ENCODE results near the gene CDC14B. TPM values are rescaled to one million over a fixed set of nuclear protein-coding genes. Genes with fewer than 3 reads are reported as not detected.

CDC14B gene
- total RNA-seq, 1 donor from 2014 or later, result 38.1 TPM

DNA sequence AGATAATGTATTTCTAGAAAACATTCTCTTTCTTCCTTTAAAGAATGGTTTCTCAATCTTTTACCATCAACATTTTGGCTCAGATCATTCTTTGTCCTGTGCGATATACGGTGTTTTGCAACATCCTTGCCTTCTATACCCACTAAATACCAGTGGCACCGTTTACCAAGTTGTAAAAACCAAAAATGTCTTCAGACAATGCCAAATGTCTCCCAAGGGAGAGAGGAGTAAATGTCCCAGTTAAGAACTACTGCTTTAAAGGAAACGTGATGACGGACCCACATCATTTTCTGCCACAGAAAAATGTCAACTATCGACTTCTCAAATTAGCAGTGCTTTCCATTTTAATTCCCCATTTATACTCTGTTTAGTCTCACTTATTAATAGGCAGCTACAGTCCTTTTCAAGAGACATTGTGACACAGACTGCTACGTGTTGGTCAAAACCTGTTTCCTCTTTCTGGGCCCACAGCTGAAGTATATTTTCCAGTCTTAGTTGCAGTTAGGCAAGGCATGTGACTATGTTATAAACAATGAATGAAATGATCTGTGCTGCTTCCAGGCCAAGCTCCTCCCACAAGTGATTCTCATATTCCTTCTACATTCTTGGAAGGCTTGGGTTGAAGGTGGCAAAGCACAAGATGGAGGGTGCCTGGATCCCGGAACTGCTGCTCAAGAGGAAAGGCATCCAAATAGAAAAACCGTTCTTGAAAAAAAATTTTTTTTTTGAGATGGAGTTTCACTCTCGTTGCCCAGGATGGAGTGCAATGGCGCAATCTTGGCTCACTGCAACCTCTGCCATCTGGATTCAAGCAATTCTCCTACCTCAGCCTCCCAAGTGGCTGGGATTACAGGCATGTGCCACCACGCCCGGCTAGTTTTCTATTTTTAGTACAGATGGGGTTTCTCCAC, 26.7 kb upstream of the CDC14B start:
- no peak overlapping the region for H3K9ac ChIP-seq
- TF ChIP-seq EZH2 (IDR thresholded peaks at IDR 0.05) (no peak), EZH2phosphoT487 (IDR thresholded peaks at IDR 0.05) (no peak)
- TF ChIP-seq, protein P1, sequence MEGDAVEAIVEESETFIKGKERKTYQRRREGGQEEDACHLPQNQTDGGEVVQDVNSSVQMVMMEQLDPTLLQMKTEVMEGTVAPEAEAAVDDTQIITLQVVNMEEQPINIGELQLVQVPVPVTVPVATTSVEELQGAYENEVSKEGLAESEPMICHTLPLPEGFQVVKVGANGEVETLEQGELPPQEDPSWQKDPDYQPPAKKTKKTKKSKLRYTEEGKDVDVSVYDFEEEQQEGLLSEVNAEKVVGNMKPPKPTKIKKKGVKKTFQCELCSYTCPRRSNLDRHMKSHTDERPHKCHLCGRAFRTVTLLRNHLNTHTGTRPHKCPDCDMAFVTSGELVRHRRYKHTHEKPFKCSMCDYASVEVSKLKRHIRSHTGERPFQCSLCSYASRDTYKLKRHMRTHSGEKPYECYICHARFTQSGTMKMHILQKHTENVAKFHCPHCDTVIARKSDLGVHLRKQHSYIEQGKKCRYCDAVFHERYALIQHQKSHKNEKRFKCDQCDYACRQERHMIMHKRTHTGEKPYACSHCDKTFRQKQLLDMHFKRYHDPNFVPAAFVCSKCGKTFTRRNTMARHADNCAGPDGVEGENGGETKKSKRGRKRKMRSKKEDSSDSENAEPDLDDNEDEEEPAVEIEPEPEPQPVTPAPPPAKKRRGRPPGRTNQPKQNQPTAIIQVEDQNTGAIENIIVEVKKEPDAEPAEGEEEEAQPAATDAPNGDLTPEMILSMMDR (IDR thresholded peaks at IDR 0.05), result no peak
- no peaks in the 10 kb centered on the region for H3K4me1 Mint-ChIP-seq
- H3K27me3 ChIP-seq, result no peaks in the 10 kb centered on the region
- no peak for DNase-seq (ENCODE audit: low spot score)
- H3K27ac Mint-ChIP-seq, result no peak overlapping the region
- no peaks in the 10 kb centered on the region for H4K20me1 ChIP-seq (ENCODE audit: low read depth)
- no peaks in the 10 kb centered on the region for H3K9me3 Mint-ChIP-seq
- H3K79me2 ChIP-seq (ENCODE audit: low read depth), result no peaks in the 10 kb centered on the region
- peaks cover 14% of the 10 kb centered on the region for H3K36me3 Mint-ChIP-seq
- H3K36me3 ChIP-seq, result no peaks in the 10 kb centered on the region
- H3F3A ChIP-seq (ENCODE audit: low read depth), result no peaks in the 10 kb centered on the region
- H3K4me3 ChIP-seq, result no peak overlapping the region
- no peak overlapping the region for H3K4me3 Mint-ChIP-seq
- no peaks in the 10 kb centered on the region for H3K27me3 Mint-ChIP-seq (ENCODE audit: insufficient read depth, low read depth)
- no peaks in the 10 kb centered on the region for H3K9me3 ChIP-seq (ENCODE audit: low read depth)
- H2AFZ ChIP-seq (replicated peaks), result no peak overlapping the region
- no peak overlapping the region for H3K4me2 ChIP-seq
- H3K27ac ChIP-seq, result no peak overlapping the region
- no peaks in the 10 kb centered on the region for H3K4me1 ChIP-seq

DNA sequence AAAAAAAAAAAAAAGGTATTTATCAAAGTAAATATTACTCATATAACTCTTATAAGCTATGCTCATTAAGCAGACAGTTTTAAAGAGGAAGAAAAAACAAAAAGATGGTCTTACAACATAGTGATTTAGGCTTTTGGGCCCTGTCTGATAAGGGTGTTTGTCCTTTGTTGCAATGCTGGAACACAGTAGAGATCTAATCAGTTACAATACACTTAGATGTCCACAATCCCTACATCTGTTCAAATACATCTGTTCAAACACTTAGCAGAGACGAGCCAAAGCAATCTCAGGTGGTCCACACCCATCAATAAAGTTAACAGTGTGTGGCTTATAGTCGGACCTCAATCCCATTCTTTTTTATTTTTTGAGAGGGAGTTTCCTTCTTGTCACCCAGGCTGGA, 24.5 kb upstream of the CDC14B start:
- Histone ChIP-seq H3K9me3 (ENCODE audit: low read depth) (no peaks in the 10 kb centered on the region), H3F3A (ENCODE audit: low read depth) (no peaks in the 10 kb centered on the region), H3K27ac (no peak overlapping the region), H3K79me2 (ENCODE audit: low read depth) (no peaks in the 10 kb centered on the region), H3K4me2 (no peak overlapping the region), H3K9ac (no peak overlapping the region), H3K4me1 (no peaks in the 10 kb centered on the region), H3K36me3 (no peaks in the 10 kb centered on the region), H4K20me1 (ENCODE audit: low read depth) (no peaks in the 10 kb centered on the region), H3K4me3 (no peak overlapping the region), H3K27me3 (no peaks in the 10 kb centered on the region), H2AFZ (replicated peaks) (no peak overlapping the region)
- Mint-ChIP-seq H3K4me3 (no peak overlapping the region), H3K27me3 (ENCODE audit: insufficient read depth, low read depth) (peaks cover 2% of the 10 kb centered on the region), H3K9me3 (no peaks in the 10 kb centered on the region), H3K36me3 (peaks cover 11% of the 10 kb centered on the region), H3K4me1 (no peaks in the 10 kb centered on the region), H3K27ac (no peak overlapping the region)
- no peak for DNase-seq (ENCODE audit: low spot score)
- TF ChIP-seq EZH2 (IDR thresholded peaks at IDR 0.05), result no peak
- TF ChIP-seq, protein P1 (IDR thresholded peaks at IDR 0.05), result no peak
- TF ChIP-seq EZH2phosphoT487 (IDR thresholded peaks at IDR 0.05), result no peak

GRCh38 chr9:96641514-96641913, 21.9 kb upstream of the CDC14B start:
- Mint-ChIP-seq H3K4me3 (no peak overlapping the region), H3K27ac (no peak overlapping the region), H3K36me3 (peaks cover 9% of the 10 kb centered on the region), H3K9me3 (no peaks in the 10 kb centered on the region), H3K4me1 (no peaks in the 10 kb centered on the region), H3K27me3 (ENCODE audit: insufficient read depth, low read depth) (peaks cover 2% of the 10 kb centered on the region)
- no peaks in the 10 kb centered on the region for H3K27me3 ChIP-seq
- H3K9me3 ChIP-seq (ENCODE audit: low read depth), result no peaks in the 10 kb centered on the region
- no peak overlapping the region for H2AFZ ChIP-seq (replicated peaks)
- TF ChIP-seq, protein P1 (IDR thresholded peaks at IDR 0.05), result no peak
- TF ChIP-seq EZH2 (IDR thresholded peaks at IDR 0.05) (no peak), EZH2phosphoT487 (IDR thresholded peaks at IDR 0.05) (no peak)
- no peak overlapping the region for H3K4me3 ChIP-seq
- H3K4me1 ChIP-seq, result no peaks in the 10 kb centered on the region
- H3K27ac ChIP-seq, result no peak overlapping the region
- H4K20me1 ChIP-seq (ENCODE audit: low read depth), result no peaks in the 10 kb centered on the region
- no peaks in the 10 kb centered on the region for H3K36me3 ChIP-seq
- H3F3A ChIP-seq (ENCODE audit: low read depth), result no peaks in the 10 kb centered on the region
- no peak overlapping the region for H3K4me2 ChIP-seq
- no peak overlapping the region for H3K9ac ChIP-seq
- no peak for DNase-seq (ENCODE audit: low spot score)
- no peaks in the 10 kb centered on the region for H3K79me2 ChIP-seq (ENCODE audit: low read depth)
